K562 (cell line): ENCODE data around the gene FAM177B. TPM values are rescaled to one million over a fixed set of nuclear protein-coding genes. Genes with fewer than 3 reads are reported as not detected.
A peak's percentile ranks its signal among the peaks of the same experiment; 100 is the strongest.

ENCODE experiments used
- ATF1 ChIP-seq, 2 experiments: fragments of 450-650 bp in 1 of 2; IDR thresholded peaks; 2 replicates each; pipeline ENCODE4 v1.6.1; 2016; ENCODE audit warnings: missing compliant biosample characterization in 1 of 2, missing genetic modification characterization in 1 of 2
- CREB3 ChIP-seq: fragments of 450-650 bp; conservative IDR thresholded peaks from 2 replicates; pipeline ENCODE4 v1.6.1; 2016; ENCODE audit warnings: missing genetic modification characterization, low read depth, mild to moderate bottlenecking, missing compliant biosample characterization, moderate library complexity
- E2F6 ChIP-seq, 2 experiments: IDR thresholded peaks; 2 replicates each; pipeline ENCODE4 v1.6.1; 2011; ENCODE audit warnings: borderline replicate concordance in 1 of 2, control low read depth in 1 of 2, low read depth in 1 of 2, low read length in 1 of 2, mild to moderate bottlenecking in 1 of 2, mixed read lengths in 1 of 2, moderate library complexity in 1 of 2; ENCODE audit not compliant: insufficient read depth in 1 of 2, insufficient read length in 1 of 2, poor library complexity in 1 of 2, severe bottlenecking in 1 of 2; ENCODE audit errors: extremely low read depth in 1 of 2
- ETS1 ChIP-seq: conservative IDR thresholded peaks from 2 replicates; pipeline ENCODE4 v1.6.1; 2011; ENCODE audit warnings: low read depth, mild to moderate bottlenecking, low read length; ENCODE audit not compliant: control insufficient read depth
- ETV1 ChIP-seq: fragments of 450-650 bp; conservative IDR thresholded peaks from 2 replicates; pipeline ENCODE4 v1.6.1; 2016; ENCODE audit warnings: missing genetic modification characterization, control low read depth, low read depth, missing compliant biosample characterization
- HDAC3 ChIP-seq: fragments of 450-650 bp; IDR thresholded peaks from 2 replicates; pipeline ENCODE4 v1.6.1; 2018; ENCODE audit warnings: borderline replicate concordance, mild to moderate bottlenecking, moderate library complexity; ENCODE audit not compliant: partially characterized antibody
- HMG20A ChIP-seq: fragments of 450-650 bp; formaldehyde crosslinking; conservative IDR thresholded peaks from 2 replicates; pipeline ENCODE4 v1.4.0; 2020; ENCODE audit warnings: mild to moderate bottlenecking, mixed read lengths
- HMGN3 ChIP-seq: IDR thresholded peaks from 2 replicates; pipeline ENCODE4 v1.6.1; 2011; ENCODE audit warnings: borderline replicate concordance, low read depth, mild to moderate bottlenecking, mixed read lengths, low read length; ENCODE audit not compliant: insufficient read length; ENCODE audit errors: extremely low read depth
- LARP7 ChIP-seq: fragments of 450-650 bp; IDR thresholded peaks from 2 replicates; pipeline ENCODE4 v1.6.1; 2016
- NBN ChIP-seq: fragments of 450-650 bp; IDR thresholded peaks from 2 replicates; pipeline ENCODE4 v1.6.1; 2016; ENCODE audit warnings: low read depth, mild to moderate bottlenecking
- RAD21 ChIP-seq, 2 experiments: fragments of 250-450 bp in 1 of 2; fragments of 450-650 bp in 1 of 2; sonication (Bioruptor Pico) in 1 of 2; formaldehyde crosslinking in 1 of 2; IDR thresholded peaks in 1 of 2; conservative IDR thresholded peaks in 1 of 2; 2 replicates each; pipeline versions ENCODE4 v1.4.0 to v1.8.0; 2020 to 2022; ENCODE audit warnings: mild to moderate bottlenecking in 2 of 2, moderate library complexity in 1 of 2
- SFPQ ChIP-seq: fragments of 200-400 bp; formaldehyde crosslinking; IDR thresholded peaks from 2 replicates; pipeline ENCODE4 v1.6.1; 2017; ENCODE audit warnings: mild to moderate bottlenecking, low read depth, low read length, moderate library complexity
- SOX6 ChIP-seq: fragments of 450-650 bp; IDR thresholded peaks from 2 replicates; pipeline ENCODE4 v1.6.1; 2014; ENCODE audit warnings: mild to moderate bottlenecking
- STAT6 ChIP-seq: sonication (generic); formaldehyde crosslinking; IDR thresholded peaks from 2 replicates; pipeline ENCODE4 v1.8.1; 2023; ENCODE audit warnings: mild to moderate bottlenecking, missing genetic modification reagents
- U2AF1 ChIP-seq: fragments of 200-400 bp; formaldehyde crosslinking; optimal IDR thresholded peaks from 2 replicates; pipeline ENCODE3; 2017; ENCODE audit warnings: mild to moderate bottlenecking, low read depth, low read length, moderate library complexity
- ZNF551 ChIP-seq: fragments of 250-450 bp; sonication (Bioruptor Pico); IDR thresholded peaks from 2 replicates; pipeline ENCODE4 v1.5.0; 2021; ENCODE audit warnings: mild to moderate bottlenecking, moderate library complexity
- polyA plus RNA-seq, 8 experiments: library from polyadenylated mRNA; depleted of rRNA in 4 of 8; stranded (reverse) in 5 of 8; unstranded in 3 of 8; fragments of >200 nt; fragmentation: Nextera tagmentation in 2 of 8; fragmentation: Illumina TruSeq in 1 of 8; extraction: Ambion mirVana in 2 of 8; extraction: Trizol in 1 of 8; gene quantifications; 2 replicates each; pipeline versions ENCODE4 v1.2.1 to v1.2.3, GENCODE V29; 2011 to 2014; ENCODE audit warnings: inconsistent platforms in 1 of 8, missing spikeins in 1 of 8
- total RNA-seq, 7 experiments: library from RNA; depleted of rRNA in 6 of 7; stranded (reverse); fragments of >200 nt in 6 of 7; fragmentation: Illumina TruSeq in 2 of 7; extraction: Trizol in 2 of 7; gene quantifications; 2 replicates each; pipeline versions ENCODE4 v1.2.1 to v1.2.3, GENCODE V29; 2011 to 2021; ENCODE audit warnings: low replicate concordance in 1 of 7

The FAM177B gene
- total and polyA plus RNA-seq, 9 of the 15 experiments (the other 6 are each of a cell fraction or from before 2014, with no cell fraction given), result not detected

GRCh38 chr1:222712253-222713090, 24.5 kb upstream of the FAM177B start, which contains the start of the genes AIDA and BROX (continued):
- TF ChIP-seq ETS1, result peak; percentile 75; the same call in 1 of the 2 replicates
- no peak for TF ChIP-seq SOX6
- no peak for TF ChIP-seq HMG20A (CRISPR knock-in tag)
- no peak for TF ChIP-seq RAD21 (CRISPR knock-in tag; conservative IDR thresholded peaks at IDR 0.05 in 1 of 2, IDR thresholded peaks at IDR 0.05 in 1 of 2)
- TF ChIP-seq LARP7, result no peak
- no peak for TF ChIP-seq ATF1 (CRISPR knock-in tag; IDR thresholded peaks at IDR 0.05)
- peak; percentile 89 for TF ChIP-seq ATF1 (tag; IDR thresholded peaks at IDR 0.05)
- peak; percentile 64; the same call in 1 of the 2 replicates for TF ChIP-seq ETV1
- TF ChIP-seq HMGN3, result peak; percentile 45
- TF ChIP-seq HDAC3, result peak; percentile 17
- 0 out of 2 replicates have a peak, but pooled peaks have one; percentile 6 for TF ChIP-seq NBN
- TF ChIP-seq E2F6 (IDR thresholded peaks at IDR 0.05; ENCODE audit: borderline replicate concordance in 1 of 2, extremely low read depth in 1 of 2, insufficient read depth in 1 of 2, insufficient read length in 1 of 2, low read depth in 1 of 2, low read length in 1 of 2, poor library complexity in 1 of 2, severe bottlenecking in 1 of 2), result peak; percentile 63 to 71
- TF ChIP-seq STAT6 (CRISPR knock-in tag), result no peak
- peak; percentile 91 for TF ChIP-seq CREB3
- TF ChIP-seq U2AF1, result no peak
- no peak for TF ChIP-seq SFPQ
- no peak for TF ChIP-seq ZNF551
